Posterior cingulate gyrus (tissue), 11 donors: ENCODE data around the gene SLC1A3.
"Not testable (repeated sequence)": the region's sequence is repeated elsewhere in the genome, so short reads cannot be mapped to it uniquely, and the experiment has no call there.

Experiments used
- DNase-seq, 10 donors: peaks; one replicate each; pipeline versions ENCODE4 v3.0.0 to v3.0.0-alpha.2; 2020 to 2021; ENCODE audit warnings: mixed read lengths in 3 of 10
- intact Hi-C: fragments of 100-400 bp; cut with DNase I; formaldehyde crosslinking; loops from one replicate; pipeline ENCODE4 v1.15.1; 2023

The SLC1A3 gene

DNA sequence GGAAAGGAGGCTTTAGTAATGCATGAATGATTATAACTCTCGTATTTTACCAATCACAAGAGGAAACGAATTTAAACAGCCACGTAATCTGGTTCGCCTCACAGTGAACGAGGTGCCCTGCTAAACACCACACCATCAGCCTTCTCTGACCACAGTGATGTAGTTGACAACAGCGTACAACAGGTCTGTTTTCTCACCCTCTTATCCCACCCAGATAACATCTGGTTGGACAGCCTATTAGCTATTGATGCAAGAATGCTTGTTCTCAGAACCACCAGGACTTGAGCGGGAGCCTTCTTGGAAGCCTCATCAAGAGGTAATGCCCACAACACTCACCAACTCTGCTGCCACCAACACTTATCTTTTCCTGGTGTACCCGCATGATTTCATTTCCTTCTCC, 23.3 kb downstream of the SLC1A3 start:
- DNase-seq = no peak
- intact Hi-C loops = no loop called here

DNA sequence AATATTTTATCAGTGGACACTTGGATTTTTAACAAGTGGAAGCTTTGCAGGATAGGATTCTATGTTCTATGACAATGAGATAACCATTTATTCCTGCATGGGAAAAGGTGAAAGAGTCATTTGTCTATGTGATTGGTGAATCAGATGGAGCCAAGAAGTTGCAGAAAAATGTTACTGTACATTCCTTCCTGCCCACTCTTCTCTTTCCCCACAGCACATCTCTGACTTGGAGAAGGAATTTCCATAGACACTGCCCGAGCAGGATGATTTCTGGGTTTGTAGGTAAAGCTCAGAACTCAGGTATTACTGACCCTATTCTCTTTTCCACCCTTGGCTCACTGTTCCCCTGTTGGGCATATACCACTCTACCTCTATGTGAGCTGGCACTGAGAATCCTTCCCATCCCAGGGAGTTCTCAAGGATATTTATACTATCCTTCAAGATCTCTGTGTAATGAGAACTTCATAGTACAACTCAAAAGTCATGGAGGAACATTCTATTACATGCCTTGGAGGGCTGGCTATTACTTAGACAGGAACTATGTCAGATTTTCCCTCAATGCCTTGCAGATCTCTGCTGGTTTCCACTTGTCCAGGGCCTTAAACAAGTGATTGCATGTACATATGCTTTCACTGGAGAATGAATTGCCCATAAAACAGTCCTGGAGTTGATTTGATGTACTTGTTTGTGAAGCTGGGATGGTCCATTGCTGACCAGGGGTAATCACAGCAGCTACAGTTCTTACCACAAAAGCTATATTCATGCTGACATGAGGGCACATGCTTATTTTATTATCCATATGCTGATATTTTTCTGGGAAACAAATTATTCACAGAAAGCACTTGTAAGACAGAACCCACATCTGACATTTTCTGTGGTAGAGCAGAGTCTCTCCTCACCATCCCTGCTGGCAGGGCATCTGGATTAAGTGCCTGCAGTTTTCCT, 24.1 kb downstream of the SLC1A3 start:
- intact Hi-C loops = no loop called here
- no peak for DNase-seq

DNA sequence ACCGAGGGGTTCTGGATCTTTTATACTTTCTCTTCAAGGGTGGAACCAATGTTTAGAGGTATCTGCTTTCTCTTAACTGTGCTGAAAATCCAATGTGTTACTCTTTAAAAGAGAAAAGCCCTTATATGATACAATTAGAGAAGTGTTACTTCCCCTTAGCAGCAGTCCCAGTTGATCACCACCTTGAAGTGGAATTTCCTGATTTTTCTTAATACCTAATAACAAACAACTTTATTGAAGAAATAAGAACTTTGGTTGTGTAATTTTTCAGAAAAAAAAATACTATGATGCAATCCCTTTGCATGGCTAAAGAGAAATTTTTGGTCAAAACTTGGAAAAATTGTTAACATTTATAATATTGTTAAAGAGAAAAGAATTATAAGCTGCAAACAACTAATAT, 24.7 kb downstream of the SLC1A3 start:
- DNase-seq = no peak
- intact Hi-C loops = no loop called here

DNA sequence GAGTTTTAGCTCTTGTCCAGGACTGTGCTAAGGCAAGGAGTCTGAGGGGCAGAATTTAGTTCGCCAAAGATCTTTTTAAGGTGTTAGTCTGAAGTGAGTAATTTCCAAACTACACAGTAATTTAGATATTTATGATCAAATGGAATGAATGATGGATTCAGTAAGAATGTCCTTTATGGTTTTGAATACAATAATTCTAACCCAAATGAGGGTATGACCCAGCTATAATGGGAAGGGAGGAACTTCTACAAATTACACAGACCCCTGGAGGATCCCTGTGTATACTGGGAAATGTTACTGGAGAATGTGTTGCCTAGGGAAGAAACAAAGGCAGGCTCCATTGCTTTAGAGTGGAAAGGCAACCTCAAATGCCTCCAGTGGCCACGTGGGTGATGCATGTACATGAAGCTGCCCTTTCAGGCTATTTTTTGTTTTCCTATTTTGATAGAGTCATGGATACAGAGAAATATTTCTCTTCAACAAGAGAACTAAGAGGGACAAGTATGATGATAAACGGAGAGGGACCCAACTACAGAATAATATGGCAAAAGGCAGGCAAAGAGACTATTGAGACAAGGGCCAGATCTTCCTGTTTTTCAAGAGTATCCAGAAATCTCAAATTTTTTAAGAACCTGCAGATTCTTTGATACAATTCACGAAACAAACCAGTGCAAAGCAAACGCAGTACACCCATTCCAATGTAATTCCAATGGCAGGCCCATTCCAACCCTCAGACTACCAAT, 25.4 kb downstream of the SLC1A3 start:
- no peak for DNase-seq
- intact Hi-C loops = no loop called here

DNA sequence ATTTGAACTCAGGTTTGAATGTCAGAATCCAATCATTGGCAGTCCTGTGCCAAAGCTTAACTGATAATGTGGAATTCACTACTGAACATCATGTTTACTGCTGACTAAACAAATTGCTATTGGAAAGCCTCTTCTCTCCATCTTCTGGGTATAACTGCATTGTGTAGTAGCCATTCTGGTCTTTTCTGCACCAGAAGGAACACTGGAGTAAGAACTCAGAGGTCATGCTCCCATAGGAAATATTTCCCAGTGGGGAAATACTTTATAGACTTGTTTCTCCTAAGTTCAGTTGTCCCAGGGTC, 25.9 kb downstream of the SLC1A3 start:
- intact Hi-C loops = no loop called here
- DNase-seq = no peak

DNA sequence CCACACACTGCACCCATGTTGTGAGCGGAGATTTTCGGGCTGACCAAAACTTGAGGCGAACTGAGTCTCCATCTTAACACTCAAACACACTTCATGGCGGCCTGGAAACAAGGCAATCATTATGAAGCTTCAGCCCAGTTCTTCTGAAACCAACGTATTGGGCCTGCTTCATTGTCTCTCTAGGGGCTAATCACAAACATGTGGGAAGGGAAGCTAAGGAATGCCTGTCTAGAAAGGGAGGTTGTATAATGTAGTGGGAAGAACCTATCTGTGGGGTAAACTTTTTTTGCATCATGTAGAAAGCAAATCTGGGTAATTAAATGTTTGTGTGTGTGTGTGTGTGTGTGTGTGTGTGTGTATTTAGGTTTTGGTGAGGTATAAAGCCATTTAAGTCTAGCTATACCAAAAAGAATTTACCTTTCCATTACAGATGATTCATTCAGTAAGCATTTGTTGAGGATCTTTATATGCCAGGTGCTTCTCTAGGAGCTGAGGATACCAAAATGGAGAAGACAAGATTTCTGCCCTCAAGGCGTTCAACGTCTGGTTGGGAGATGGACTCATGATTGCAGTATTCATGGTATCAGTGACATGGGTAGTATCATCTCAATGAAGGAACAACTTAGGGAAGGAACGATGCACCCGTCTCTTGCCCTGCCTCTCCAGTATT, 29.4 kb downstream of the SLC1A3 start:
- DNase-seq = no peak
- intact Hi-C loops = no loop called here

DNA sequence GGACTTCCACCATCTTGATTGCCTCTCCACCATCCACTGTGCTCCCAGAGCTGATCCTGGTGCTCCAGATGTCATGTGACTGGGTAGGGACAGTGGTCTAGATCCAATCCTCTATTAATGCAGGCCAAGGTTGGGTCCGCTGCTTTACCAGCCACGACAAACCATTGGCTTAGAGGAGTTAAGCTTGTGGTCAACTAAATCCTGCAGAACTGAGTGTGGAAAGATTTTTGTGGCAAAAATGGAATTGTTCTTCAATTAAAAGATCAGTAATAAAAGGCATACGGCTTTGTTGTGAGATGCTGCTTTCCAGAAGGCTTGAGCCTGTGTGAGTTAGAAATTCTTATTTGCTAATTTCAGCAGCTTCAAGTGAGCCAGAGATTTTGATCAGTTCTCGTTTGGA, 30.7 kb downstream of the SLC1A3 start:
- DNase-seq = no peak
- intact Hi-C loops = no loop called here

DNA sequence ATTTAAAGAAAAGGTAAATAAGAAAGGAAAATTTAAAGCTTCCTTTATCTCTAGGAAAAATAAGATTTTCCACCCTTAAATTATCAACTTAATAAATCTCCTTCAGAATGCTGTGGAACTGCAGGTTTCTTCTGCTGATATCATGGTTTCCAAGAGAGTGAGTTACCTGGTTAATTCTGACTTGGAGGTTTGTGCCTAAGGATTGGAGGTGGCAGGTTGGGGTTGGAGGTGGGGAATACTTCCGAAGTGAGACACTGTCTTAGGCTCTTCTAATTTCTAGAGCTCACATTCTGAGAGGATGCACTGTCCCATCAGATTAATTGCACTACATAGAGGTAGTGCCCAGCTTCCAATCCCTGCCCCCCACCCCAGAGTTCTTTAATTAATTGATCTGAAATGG, 31.1 kb downstream of the SLC1A3 start:
- no peak for DNase-seq
- intact Hi-C loops = no loop called here

DNA sequence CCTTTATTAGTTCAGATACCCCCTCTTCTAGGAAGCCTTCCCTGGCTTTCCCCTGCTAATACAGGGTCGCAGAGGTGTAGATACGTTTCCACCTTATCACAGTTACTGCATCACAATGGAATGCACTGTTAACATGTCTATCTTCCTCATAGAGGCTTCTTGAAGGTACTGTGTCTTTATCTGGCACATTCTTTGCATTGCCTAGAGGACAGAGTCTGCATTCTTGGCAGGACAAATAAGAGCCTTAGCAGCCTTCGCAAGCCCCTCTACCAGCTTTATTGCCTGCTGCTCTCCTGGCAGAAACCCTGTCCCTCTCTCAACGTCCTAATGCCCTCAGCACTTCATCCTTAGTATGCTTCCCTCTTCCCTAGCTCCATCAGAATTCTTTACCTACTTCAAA, 31.6 kb downstream of the SLC1A3 start:
- DNase-seq = no peak
- intact Hi-C loops = no loop called here

DNA sequence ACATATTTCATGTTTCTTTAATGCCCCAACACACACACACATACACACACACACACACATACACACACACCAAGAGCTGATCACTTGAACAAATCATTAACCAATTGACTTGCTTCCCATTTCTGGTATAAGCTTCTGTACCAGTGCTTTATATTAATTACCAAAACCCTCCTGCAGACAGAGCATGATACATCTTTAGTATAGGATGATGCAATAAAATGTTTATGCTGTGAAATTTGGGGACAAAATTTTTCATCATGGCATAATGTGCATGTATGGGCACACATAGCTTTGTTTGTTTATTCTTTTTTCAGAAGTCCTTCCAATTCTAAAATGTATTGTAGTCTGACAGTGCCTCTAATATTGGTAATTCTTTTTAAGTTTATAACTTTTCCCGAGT, 34.5 kb downstream of the SLC1A3 start:
- intact Hi-C loops = no loop called here
- DNase-seq = no peak

DNA sequence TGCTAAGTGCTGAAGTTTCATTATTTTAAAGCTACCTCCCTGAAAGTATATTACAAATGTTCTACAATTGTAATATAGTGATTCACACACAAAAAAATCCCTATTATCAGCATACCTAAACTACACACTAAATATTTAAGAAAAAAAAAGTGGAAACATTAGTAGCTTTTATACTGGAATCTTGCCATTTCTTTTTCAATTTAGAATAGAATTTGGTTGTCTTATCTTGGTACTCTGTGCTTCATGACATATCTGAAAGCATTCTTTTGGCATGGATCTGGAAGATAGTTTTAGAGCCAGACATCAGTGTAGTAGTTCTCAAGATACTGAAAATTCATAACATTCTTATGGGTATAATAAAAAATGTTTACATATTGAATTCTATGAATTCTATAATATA, 35.0 kb downstream of the SLC1A3 start:
- DNase-seq = no peak
- intact Hi-C loops = no loop called here

DNA sequence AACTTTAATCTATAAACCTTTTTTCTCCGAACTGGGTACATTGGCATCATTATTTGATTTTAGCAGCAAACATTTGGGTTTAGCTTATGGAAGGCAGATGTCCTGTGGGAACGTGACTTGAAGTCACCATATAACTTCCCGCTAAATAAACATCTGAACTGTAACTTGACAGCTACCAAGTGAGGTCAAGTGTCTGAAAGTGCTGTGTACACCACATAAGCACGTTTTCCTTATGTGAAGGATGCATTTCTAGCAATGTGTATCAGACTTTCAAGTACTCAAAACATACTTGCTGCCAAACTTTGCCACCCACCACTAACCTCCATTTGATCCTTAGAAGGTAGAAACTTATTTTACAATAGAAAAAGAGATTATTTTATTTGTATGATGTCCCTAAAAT, 35.7 kb downstream of the SLC1A3 start:
- intact Hi-C loops = no loop called here
- DNase-seq = no peak

DNA sequence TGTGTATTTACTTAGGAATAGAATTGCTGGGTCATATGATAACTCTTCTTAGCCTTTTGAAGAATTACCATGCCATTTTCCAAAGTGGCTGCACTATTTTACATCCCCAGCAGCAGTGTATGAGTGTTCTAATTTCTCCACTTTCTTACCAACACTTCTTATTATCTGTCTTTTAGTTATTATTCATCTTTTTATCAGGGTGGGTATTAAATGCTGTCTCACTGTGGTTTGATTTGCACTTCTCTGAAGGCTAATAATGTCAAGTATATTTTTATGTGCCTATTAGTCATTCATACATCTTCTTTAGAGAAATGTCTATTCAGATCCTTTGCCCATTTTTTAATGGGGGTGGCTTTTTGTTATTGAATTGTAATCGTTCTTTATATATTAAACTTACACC, 36.8 kb downstream of the SLC1A3 start:
- intact Hi-C loops = no loop called here
- DNase-seq = no peak

DNA sequence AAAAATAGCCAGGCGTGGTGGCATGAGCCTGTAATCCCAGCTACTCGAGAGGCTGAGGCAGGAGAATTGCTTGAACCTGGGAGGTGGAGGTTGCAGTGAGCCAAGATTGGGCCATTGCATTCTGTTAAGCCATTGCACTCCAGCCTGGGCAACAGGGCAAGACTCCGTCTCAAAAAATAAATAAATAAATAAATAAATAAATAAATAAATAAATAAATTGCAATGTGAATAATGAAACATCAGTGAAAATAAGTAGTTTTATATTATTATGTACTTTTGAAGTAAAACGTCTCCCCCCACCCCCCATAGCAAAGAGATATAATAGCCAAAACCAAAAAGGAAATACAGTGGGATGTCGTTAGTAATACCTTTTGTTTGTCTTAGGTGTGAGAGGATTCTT, 37.4 kb downstream of the SLC1A3 start:
- intact Hi-C loops, DNase-seq: not testable (repeated sequence)

DNA sequence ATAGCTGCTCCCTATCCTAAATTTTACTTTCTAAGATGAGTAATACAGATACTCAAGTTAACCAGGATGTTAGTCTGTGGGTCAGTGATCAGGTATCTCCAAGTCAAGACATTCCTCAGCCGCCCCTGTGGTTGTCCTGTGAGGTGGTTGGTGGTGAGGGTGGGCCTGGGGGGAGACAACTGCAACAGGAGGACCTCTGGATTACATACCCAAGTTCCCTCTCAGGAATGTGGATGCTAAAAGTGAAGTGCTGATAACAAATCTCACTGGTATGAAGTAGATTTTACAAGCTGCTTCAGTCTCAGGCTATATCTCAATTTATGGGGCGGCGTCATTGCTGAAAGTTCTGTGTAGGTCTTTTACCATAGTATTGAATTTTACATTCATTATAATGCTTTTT, 38.3 kb downstream of the SLC1A3 start:
- DNase-seq = no peak
- intact Hi-C loops = no loop called here

DNA sequence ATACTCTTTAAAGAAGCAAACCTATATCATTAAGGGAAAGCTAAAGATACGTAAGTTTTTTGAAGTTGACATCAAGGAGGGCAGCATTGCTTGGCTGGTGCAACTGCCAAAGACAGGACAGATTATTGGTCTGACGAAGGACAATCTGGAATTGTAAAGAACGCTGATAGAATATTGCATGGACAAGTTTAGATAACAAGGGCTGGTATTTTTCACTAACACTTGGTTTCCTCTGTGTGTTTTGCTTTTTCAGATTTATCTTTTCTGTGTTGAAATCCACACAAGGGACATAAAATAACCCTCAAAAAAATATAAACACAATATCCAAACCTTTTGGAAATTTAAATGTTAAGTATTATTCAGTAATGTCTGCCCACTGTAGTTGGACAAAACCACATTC, 39.7 kb downstream of the SLC1A3 start:
- intact Hi-C loops = no loop called here
- no peak for DNase-seq

DNA sequence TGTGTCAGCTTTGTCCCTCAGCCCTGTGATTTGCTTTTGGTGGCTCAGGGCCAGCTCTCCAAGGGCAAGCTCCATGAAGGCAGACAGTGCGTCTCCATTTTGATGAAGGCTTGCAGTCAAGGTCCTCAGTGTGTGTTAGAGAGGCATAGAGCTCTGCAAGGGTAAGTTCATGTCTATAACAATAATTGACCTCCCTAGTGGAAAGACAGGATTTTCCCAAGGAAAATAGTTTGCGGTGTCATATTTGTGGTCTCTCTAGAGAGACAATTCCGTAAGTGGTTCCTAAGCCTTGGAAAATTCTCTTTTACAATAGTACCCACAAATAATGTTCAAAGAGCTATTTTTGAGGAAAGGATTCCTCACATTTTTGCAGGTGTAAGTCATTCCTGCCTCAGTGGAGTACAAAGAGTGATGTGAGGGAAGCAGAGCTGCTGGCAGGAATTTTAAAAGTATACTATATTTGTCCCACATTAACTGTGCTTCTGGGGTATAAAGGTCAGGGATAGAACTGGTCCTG, 40.2 kb downstream of the SLC1A3 start:
- DNase-seq = no peak
- intact Hi-C loops = no loop called here

DNA sequence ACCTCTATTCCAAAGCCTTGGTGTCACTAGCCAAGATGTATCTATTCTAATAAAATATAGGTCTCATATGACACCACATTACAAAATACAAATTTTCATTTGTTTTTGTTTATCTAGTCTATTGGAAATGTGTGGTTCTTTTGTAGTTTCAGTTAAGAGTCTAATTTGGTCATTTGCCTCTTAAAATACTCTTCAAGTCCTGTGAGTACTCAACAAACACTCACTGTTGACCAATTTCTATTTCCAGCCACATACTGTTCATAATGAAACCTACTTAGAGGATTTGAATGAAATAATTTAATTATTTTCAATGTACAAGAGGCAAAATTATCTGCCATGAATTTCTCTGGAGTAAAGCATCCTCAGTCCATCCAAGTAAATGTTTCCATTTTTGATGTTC, 40.6 kb downstream of the SLC1A3 start:
- DNase-seq = no peak
- intact Hi-C loops = no loop called here

DNA sequence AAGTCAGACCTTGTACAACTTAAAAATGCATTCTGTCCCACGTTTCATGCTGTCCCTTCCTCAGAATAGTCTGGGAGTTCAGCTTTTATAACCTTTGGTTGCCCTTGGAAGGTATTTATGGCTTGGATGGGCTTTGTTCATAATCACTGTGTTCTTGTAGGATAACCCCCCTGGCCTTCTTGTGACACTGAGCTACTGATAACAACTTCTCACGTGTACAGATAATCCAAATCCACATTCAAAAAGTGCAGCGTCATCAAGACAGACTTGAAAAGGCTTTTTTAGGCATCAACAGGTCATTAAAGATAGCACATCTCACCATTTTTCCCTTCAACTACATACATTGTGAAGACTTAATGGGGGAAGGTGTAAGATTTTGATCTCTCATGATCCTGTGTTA, 42.0 kb downstream of the SLC1A3 start:
- no peak for DNase-seq
- intact Hi-C loops = no loop called here

DNA sequence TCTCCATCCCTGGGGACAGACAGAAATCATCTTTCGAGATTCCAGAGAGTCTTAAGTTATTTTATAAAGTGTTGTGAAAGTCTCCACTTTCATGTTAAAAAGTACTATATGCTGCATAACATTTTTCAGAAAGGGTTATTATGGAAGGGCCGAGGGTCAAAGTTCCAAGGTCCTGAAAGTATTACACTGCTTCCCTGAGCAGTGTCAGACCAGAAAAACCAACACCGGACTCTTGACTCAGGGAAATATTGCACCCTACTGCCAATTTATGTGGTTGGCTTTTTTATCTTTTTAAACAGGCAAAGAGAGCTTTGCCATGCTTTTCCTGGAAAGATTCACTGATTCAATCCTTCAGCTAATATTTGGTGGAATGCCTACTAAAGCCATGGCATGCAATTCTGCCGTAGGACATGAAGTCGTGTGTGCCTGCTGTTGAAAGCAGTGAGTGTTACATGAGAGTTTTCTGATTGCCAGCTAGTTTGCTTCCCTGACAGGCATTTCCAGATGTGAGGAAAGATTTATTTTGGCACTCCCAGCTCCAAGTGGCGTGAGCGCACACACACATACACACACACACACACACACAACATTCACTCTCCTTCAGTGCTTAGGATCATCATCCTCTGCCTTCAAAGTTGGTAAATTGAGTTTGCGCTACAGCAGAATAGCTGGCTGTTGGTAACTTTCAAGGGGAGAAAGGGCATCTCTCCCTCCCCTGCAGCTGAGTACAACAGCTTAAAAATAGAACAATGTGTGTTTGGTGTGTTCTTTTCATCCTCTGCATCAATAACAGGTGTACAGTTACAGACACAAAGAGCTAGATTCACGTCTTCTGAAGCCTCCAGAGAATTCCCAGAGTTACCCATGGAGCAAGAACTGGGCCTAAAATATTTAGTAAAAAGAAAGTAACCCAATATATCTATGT, 45.6 kb downstream of the SLC1A3 start:
- intact Hi-C loops = no loop called here
- no peak for DNase-seq
